Kidney glomerular epithelial cell (primary cell): ENCODE measurements around the gene ADGRL3.

Experiments used
- DNase-seq: peaks from one replicate; lab custom pipeline; 2025; lab: John Stamatoyannopoulos, UW

The ADGRL3 gene

GRCh38 chr4:62117886-62118285 lies 917.8 kb downstream of the ADGRL3 start:
- DNase-seq, result no peak

DNA sequence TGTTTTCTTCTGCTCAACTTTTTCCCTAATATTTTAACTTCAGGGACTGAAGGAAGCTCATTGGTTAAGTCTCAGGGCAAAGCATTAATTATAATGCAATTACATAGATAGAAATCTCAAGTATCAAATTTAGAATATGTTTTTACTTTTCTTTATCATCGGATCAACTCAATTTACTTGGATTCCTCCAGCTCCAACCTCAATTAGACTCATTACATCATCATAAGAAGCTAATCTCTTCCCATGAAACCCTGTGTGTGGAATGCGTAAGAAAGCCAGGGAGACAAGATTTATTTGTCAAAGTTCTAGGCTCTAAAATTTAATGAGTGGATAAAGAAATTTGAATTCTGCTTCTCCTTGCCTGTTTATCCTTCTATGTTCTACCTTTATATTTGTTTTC lies 918.4 kb downstream of the ADGRL3 start:
- no peak for DNase-seq

DNA sequence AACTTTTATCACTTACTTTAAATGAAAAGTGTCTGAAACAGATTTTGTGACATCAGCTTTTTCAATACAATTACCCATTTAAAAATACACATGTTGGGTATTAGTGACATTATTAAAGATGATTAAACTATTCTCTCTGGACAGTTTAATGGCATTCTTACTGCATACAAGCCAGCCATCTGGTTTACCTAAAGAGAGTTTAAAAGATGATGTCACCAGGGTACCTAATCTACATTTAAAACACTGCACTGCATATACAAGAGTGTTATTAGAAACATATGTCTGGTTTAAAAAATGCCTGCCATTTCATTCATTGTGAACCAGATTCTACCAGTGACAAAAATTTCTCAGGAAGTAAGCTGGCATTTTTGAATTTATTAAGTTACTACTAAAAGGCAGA lies 919.1 kb downstream of the ADGRL3 start:
- no peak for DNase-seq

GRCh38 chr4:62126064-62126732 lies 926.1 kb downstream of the ADGRL3 start:
- no peak for DNase-seq
